Pons (tissue), 1 donor: ENCODE data around the gene TMCO4.
A peak's percentile ranks its signal among the peaks of the same experiment; 100 is the strongest.
"Not testable (repeated sequence)": the region's sequence is repeated elsewhere in the genome, so short reads cannot be mapped to it uniquely, and the experiment has no call there.

Experiments used
- DNase-seq: peaks from one replicate; pipeline ENCODE4 v3.0.0-alpha.2; 2016; ENCODE audit warnings: low spot score

The TMCO4 gene

DNA sequence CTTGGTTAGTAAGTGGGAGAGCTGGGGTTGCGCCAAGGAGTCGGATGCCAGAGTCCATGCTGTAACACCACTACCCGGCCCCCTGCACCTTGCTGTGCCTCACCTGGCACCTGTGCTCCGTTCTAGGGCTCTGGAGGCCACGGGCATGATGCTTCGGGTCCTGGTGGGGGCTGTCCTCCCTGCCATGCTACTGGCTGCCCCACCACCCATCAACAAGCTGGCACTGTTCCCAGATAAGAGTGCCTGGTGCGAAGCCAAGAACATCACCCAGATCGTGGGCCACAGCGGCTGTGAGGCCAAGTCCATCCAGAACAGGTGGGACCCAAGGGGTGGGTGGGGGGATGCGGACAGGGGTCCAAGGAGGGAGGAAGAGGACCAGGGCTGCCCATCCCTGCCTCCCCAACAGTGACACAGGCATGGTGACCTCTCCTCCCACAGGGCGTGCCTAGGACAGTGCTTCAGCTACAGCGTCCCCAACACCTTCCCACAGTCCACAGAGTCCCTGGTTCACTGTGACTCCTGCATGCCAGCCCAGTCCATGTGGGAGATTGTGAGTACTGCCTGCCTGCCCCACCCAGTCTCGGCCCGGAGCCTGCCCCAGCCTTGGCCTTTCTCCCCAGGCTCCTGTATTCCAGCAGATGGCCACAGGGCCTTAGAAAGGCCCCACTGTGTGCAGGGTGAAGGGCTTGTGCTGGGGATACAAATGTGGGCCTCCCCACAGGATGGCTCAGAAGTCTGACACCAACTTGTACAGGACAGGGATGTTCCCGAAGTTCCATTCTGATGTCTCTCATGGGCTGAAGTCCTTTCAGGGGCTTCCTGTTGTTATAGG lies 144.6 kb downstream of the TMCO4 start:
- DNase-seq, result no peak

- no peak for DNase-seq
Observed at GRCh38 chr1:19654386-19654785, 145.3 kb downstream of the TMCO4 start.

- peak; percentile 46 for DNase-seq
Observed at GRCh38 chr1:19651141-19651737, 148.5 kb downstream of the TMCO4 start.

GRCh38 chr1:19650416-19651140 lies 149.1 kb downstream of the TMCO4 start:
- DNase-seq, result no peak

DNA sequence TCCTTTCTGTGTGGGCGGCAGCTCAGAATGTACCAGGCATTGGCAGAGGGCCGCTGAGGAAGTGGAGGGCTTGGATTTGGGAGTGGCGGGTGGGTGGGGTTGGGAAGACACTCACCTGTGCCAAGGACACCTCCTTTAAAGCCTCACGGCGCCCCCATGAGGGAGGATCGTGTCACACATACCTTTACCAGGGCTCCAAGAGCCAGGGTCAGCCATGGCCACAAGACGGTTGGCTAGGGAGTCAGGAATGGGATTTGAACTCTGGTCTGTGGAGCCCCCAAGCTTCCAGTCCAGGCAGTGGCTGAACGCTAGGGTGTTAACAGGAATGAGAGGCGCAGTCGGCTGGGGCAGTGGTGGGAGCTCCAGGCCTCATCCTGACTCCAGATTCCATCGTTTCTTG lies 151.0 kb downstream of the TMCO4 start:
- no peak for DNase-seq

DNA sequence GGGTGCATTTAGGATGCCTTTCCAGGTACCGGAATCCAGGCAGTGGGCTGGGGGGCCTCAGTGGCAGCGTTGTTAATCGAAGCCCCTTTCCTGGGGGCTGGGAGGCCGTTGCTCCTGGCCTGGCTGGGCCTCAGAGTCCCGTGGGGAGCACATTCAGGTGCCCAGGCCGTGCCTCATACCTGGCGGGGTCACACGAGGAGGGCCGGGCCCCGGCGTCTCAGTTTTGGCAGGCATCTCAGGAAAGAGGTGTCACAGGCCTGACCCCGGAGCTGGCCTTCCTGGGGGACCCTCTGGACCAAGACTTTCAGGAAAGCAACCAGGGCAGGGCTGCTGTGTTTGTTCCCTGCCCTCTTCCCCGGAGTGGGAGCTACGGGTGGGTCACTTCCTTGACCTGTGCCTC lies 151.5 kb downstream of the TMCO4 start:
- DNase-seq, result no peak

GRCh38 chr1:19647643-19648042 lies 152.1 kb downstream of the TMCO4 start:
- no peak for DNase-seq

- no peak for DNase-seq
Observed at GRCh38 chr1:19646377-19647319, 153.1 kb downstream of the TMCO4 start.

DNA sequence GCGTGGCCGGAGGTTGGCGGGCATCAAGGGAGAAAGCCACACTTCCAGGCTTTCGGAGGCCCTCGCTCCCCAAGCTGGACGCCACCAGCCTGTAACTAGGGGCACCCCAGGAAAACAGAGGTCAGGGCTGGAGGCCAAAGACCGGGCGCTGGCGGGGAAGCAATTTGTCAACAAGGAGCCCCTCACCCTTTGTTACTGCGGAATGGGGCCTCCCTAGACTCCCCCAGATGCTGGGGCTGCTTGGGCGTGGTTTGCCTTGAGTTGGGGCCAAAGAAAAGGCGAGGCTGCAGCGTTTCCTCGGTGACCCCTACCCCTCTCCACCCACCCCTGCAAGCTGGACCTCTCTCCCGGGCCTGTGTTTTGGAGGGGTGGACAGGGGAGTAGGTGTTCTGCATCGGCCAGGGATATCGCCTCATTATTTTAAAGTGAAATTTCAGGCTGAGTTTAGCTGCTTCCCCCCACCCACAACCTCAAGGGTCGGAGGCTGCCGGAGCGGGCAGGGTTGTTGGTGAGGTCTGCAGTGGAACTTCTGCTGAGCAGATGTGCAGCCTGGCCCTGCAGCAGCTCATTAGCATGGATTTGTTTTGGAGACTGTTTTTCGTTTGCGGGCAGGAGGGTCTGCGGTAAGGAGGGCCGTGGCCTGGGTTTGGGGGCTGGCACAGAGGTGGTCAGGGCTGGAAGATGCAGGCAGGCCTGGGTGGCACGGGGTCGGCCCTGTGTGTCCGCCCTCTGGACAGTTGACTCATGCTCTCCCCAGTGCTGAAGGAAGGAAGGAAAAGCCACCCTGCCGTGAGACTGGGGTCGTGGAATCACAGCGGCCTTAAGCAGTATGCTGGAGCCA lies 154.1 kb downstream of the TMCO4 start:
- no peak for DNase-seq

DNA sequence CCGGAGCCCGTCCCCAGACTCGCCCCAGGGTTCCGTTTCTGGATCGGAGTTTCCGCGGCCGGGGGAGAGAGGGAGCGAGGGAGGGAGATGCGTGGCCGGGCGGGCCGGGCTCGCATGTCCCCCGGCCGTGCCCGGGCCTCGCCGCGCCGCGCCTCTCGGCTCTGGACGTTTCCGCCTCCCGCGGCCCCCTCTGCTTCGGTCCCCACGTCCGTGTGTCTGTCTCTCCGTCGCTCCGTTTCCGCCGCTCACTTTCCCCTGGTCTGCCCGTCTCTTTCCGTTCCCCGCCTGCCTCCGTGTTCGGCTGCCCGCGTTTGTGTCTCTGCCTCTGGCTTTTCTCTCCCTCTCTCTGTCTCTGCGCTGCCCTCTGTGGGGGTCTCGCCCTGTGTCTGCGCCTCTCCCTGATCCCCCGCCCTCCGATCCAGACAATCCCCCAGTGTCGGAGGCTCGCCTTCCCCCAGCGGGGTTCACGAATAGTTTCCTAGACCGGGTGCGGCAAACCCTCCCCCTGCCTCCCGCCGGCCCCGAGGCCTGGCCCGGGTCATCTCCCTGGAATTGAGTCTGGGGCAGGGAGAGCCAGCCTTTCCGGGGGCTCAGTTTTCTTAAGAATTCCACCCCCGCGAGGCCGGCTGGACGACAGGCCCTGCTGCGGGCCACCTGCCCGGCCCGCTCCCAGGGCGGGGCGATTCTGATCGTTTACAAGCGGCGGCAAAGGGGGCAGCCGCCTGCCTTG lies 154.9 kb downstream of the TMCO4 start:
- no peak for DNase-seq

GRCh38 chr1:19644395-19644680 lies 155.4 kb downstream of the TMCO4 start:
- DNase-seq, result no peak

- DNase-seq, result no peak
Observed at GRCh38 chr1:19643602-19644394, 155.9 kb downstream of the TMCO4 start, which contains the start of gene NBL1. NBL1 (plus strand) TSS chr1:19644311; CDS start chr1:19655031, 10,720 bp downstream.

GRCh38 chr1:19643121-19643520 lies 156.6 kb downstream of the TMCO4 start:
- DNase-seq, result no peak

DNA sequence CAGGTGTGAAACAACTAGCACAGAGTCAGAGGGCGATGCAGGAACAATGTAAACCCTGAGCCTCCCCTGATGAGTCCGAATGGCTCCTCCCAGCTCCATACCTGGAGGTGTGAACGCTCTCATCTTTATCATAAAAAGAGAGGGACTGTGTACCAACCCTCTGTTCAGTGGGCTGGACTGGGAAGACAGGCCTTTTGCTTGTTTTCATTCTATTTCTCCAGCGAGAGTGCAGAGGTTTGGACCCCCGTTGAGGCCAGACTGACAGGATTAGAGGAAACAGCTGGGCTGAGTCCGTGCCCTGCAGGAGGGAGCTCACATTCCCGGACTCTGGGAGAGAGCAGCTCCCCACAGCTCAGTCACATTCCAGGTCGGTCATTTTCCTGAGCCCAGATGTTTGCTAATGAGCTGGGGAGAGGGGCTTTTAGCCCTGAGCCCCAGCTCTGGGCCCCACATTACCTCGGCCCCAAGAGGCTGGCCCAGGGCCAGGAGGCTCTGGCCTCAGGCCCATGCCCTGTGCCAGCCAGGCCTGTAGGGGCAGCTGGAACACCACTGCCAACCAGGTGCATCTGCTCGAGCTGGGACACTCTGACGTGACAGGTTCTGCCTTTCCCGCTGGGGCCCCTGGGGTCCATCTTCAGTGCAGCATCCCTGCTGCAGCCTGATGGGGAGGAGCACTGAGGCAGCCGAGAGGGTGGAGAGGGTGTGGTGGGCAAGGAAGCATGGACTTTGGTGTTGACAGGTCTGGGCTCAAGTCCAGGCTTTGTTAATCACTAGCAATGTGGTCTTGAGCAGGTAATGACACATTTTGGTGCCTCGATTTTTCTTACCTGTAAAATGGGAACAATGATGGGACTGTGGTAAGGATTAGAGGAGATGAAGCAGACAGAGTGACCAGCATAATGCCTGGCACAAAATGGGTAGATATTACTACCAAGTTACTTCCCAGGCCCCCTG lies 159.1 kb downstream of the TMCO4 start:
- DNase-seq, result no peak

GRCh38 chr1:19639999-19640362 lies 159.7 kb downstream of the TMCO4 start:
- DNase-seq, result no peak

GRCh38 chr1:19639228-19639627 lies 160.5 kb downstream of the TMCO4 start:
- not testable (repeated sequence) for DNase-seq

GRCh38 chr1:19637606-19638005 lies 162.1 kb downstream of the TMCO4 start:
- no peak for DNase-seq

GRCh38 chr1:19636749-19637148 lies 163.0 kb downstream of the TMCO4 start:
- DNase-seq, result not testable (repeated sequence)
